Measurements from ENCODE around the gene GPRC5C. TPM values are rescaled to one million over a fixed set of nuclear protein-coding genes. Genes with fewer than 3 reads are reported as not detected.

GPRC5C gene
- total RNA-seq, 1 experiment from 2014 or later, result 37.3 TPM

- BruUV-seq (replicated peaks), result no TSS peak
- DNase-seq, result no peak
- peaks cover 17% of the 10 kb centered on the region for H3K36me3 Mint-ChIP-seq (ENCODE audit: insufficient read depth, unreplicated experiment)
- H3K4me1 Mint-ChIP-seq (ENCODE audit: low read depth, unreplicated experiment), result peaks cover 22% of the 10 kb centered on the region
- H3K4me3 Mint-ChIP-seq (ENCODE audit: low read depth, unreplicated experiment), result peak overlapping the region; percentile 52
- H3K27me3 Mint-ChIP-seq (ENCODE audit: unreplicated experiment), result no peaks in the 10 kb centered on the region
- H3K9me3 Mint-ChIP-seq (ENCODE audit: low read depth, unreplicated experiment), result no peaks in the 10 kb centered on the region
- CTCF ChIA-PET, result no interaction called here
- TF ChIP-seq, protein P1, sequence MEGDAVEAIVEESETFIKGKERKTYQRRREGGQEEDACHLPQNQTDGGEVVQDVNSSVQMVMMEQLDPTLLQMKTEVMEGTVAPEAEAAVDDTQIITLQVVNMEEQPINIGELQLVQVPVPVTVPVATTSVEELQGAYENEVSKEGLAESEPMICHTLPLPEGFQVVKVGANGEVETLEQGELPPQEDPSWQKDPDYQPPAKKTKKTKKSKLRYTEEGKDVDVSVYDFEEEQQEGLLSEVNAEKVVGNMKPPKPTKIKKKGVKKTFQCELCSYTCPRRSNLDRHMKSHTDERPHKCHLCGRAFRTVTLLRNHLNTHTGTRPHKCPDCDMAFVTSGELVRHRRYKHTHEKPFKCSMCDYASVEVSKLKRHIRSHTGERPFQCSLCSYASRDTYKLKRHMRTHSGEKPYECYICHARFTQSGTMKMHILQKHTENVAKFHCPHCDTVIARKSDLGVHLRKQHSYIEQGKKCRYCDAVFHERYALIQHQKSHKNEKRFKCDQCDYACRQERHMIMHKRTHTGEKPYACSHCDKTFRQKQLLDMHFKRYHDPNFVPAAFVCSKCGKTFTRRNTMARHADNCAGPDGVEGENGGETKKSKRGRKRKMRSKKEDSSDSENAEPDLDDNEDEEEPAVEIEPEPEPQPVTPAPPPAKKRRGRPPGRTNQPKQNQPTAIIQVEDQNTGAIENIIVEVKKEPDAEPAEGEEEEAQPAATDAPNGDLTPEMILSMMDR (IDR thresholded peaks at IDR 0.05; ENCODE audit: unreplicated experiment), result no peak
- peak overlapping the region; percentile 88 for H3K27ac Mint-ChIP-seq (ENCODE audit: unreplicated experiment)
- intact Hi-C loops (cut with micrococcal nuclease; ENCODE audit: unreplicated experiment), result no loop called here
Measured at GRCh38 chr17:74442291-74442669, 10.4 kb downstream of the GPRC5C start.

GRCh38 chr17:74442670-74443515 is 11.0 kb downstream of the GPRC5C start:
- Mint-ChIP-seq H3K27me3 (ENCODE audit: unreplicated experiment) (no peaks in the 10 kb centered on the region), H3K9me3 (ENCODE audit: low read depth, unreplicated experiment) (no peaks in the 10 kb centered on the region), H3K4me1 (ENCODE audit: low read depth, unreplicated experiment) (peaks cover 22% of the 10 kb centered on the region), H3K27ac (ENCODE audit: unreplicated experiment) (peak overlapping the region; percentile 88), H3K36me3 (ENCODE audit: insufficient read depth, unreplicated experiment) (peaks cover 17% of the 10 kb centered on the region), H3K4me3 (ENCODE audit: low read depth, unreplicated experiment) (peak overlapping the region; percentile 52)
- CTCF ChIA-PET, result interaction anchor here (0.9 to 1.3 kb wide), 3 partner anchors 9 to 62 kb away, joined by 3 to 4 read pairs (median 4); no protein-coding TSS in a partner anchor
- peak; percentile 86 for DNase-seq
- BruUV-seq (replicated peaks), result no TSS peak
- TF ChIP-seq, protein P1 (IDR thresholded peaks at IDR 0.05; ENCODE audit: unreplicated experiment), result no peak
- intact Hi-C loops (cut with micrococcal nuclease; ENCODE audit: unreplicated experiment), result no loop called here

GRCh38 chr17:74443516-74444296 is 11.8 kb downstream of the GPRC5C start:
- no peak for DNase-seq
- H3K4me1 Mint-ChIP-seq (ENCODE audit: low read depth, unreplicated experiment), result peaks cover 22% of the 10 kb centered on the region
- H3K9me3 Mint-ChIP-seq (ENCODE audit: low read depth, unreplicated experiment), result no peaks in the 10 kb centered on the region
- TF ChIP-seq, protein P1 (IDR thresholded peaks at IDR 0.05; ENCODE audit: unreplicated experiment), result no peak
- H3K27me3 Mint-ChIP-seq (ENCODE audit: unreplicated experiment), result no peaks in the 10 kb centered on the region
- peaks cover 17% of the 10 kb centered on the region for H3K36me3 Mint-ChIP-seq (ENCODE audit: insufficient read depth, unreplicated experiment)
- H3K27ac Mint-ChIP-seq (ENCODE audit: unreplicated experiment), result peak overlapping the region; percentile 88
- intact Hi-C loops (cut with micrococcal nuclease; ENCODE audit: unreplicated experiment), result no loop called here
- CTCF ChIA-PET, result interaction anchor here (0.6 to 1.3 kb wide), 4 partner anchors 9 to 63 kb away, joined by 3 to 4 read pairs (median 4); no protein-coding TSS in a partner anchor
- BruUV-seq (replicated peaks), result no TSS peak
- peak overlapping the region; percentile 52 for H3K4me3 Mint-ChIP-seq (ENCODE audit: low read depth, unreplicated experiment)

DNA sequence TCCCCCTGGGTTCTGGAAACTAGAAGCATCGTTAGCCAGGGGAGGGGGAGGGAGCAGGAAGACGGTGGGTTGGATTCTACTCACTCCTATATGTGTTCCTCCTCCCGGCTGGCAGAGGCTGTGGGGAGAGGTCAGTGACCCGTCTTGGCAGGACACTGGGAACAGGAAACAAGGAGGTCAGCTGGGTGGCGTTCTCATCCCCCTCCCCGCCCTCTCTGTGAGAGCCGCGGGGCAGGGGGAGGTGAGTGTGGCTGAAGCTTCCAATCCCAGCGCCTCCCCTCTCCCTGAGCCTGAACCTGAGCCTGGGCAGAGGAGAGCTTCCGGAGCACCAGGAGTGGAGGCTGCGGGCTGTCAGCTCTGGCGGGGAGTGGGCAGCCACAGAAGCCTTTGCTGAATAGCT is 12.5 kb downstream of the GPRC5C start:
- H3K4me1 Mint-ChIP-seq (ENCODE audit: low read depth, unreplicated experiment), result peaks cover 22% of the 10 kb centered on the region
- no peak overlapping the region for H3K4me3 Mint-ChIP-seq (ENCODE audit: low read depth, unreplicated experiment)
- CTCF ChIA-PET, result interaction anchor here (1.3 kb wide), 1 partner anchor 27 kb away, joined by 9 read pairs; no protein-coding TSS in a partner anchor
- BruUV-seq (replicated peaks), result no TSS peak
- intact Hi-C loops (cut with micrococcal nuclease; ENCODE audit: unreplicated experiment), result no loop called here
- H3K36me3 Mint-ChIP-seq (ENCODE audit: insufficient read depth, unreplicated experiment), result peaks cover 17% of the 10 kb centered on the region
- TF ChIP-seq, protein P1 (IDR thresholded peaks at IDR 0.05; ENCODE audit: unreplicated experiment), result no peak
- H3K27ac Mint-ChIP-seq (ENCODE audit: unreplicated experiment), result peak overlapping the region; percentile 88
- H3K27me3 Mint-ChIP-seq (ENCODE audit: unreplicated experiment), result no peaks in the 10 kb centered on the region
- no peaks in the 10 kb centered on the region for H3K9me3 Mint-ChIP-seq (ENCODE audit: low read depth, unreplicated experiment)
- DNase-seq, result no peak

Measured in Calu3 (cell line).